LNCaP clone FGC (cell line): ENCODE measurements around the gene DDX56.
"Not testable (repeated sequence)": the region's sequence is repeated elsewhere in the genome, so short reads cannot be mapped to it uniquely, and the experiment has no call there.

Source experiments
- DNase-seq: peaks from one replicate; pipeline ENCODE4 v3.0.0-alpha.2; 2011; ENCODE audit warnings: low read depth
- H3K4me3 ChIP-seq: 2 replicates; pipeline ENCODE4 v1.5.1; 2011; ENCODE audit warnings: mild to moderate bottlenecking, low read depth, low read length, control low read depth
- CTCF ChIP-seq: IDR thresholded peaks from 2 replicates; pipeline ENCODE4 v1.5.1; 2012; ENCODE audit warnings: mild to moderate bottlenecking; ENCODE audit not compliant: control insufficient read depth, insufficient read depth; ENCODE audit errors: extremely low read depth

Gene DDX56

GRCh38 chr7:44563171-44563679 is 10.5 kb downstream of the DDX56 start:
- H3K4me3 ChIP-seq, result no peak overlapping the region
- DNase-seq, result no peak
- TF ChIP-seq CTCF, result no peak

- not testable (repeated sequence) for H3K4me3 ChIP-seq, DNase-seq
Observed at GRCh38 chr7:44562622-44562962, 11.1 kb downstream of the DDX56 start.

- DNase-seq, result no peak
- no peak for TF ChIP-seq CTCF
Observed at GRCh38 chr7:44561962-44562621, 11.6 kb downstream of the DDX56 start.

GRCh38 chr7:44561481-44561880 is 12.2 kb downstream of the DDX56 start:
- H3K4me3 ChIP-seq, result no peak overlapping the region
- TF ChIP-seq CTCF, result no peak
- DNase-seq, result no peak

More at GRCh38 chr7:44561962-44562621, 11.6 kb downstream of the DDX56 start:
- no peak overlapping the region for H3K4me3 ChIP-seq

- DNase-seq, result no peak
- no peak for TF ChIP-seq CTCF
- no peak overlapping the region for H3K4me3 ChIP-seq
Observed at GRCh38 chr7:44559485-44559884, 14.2 kb downstream of the DDX56 start.

GRCh38 chr7:44557485-44557884 is 16.2 kb downstream of the DDX56 start:
- no peak for DNase-seq
- no peak overlapping the region for H3K4me3 ChIP-seq
- TF ChIP-seq CTCF, result no peak

- no peak for DNase-seq
- TF ChIP-seq CTCF, result no peak
- no peak overlapping the region for H3K4me3 ChIP-seq
Observed at GRCh38 chr7:44555350-44555749, 18.4 kb downstream of the DDX56 start.

GRCh38 chr7:44552473-44553005 is 21.2 kb downstream of the DDX56 start:
- DNase-seq, H3K4me3 ChIP-seq: not testable (repeated sequence)
